ENCODE results near the gene PCED1A.

DNA sequence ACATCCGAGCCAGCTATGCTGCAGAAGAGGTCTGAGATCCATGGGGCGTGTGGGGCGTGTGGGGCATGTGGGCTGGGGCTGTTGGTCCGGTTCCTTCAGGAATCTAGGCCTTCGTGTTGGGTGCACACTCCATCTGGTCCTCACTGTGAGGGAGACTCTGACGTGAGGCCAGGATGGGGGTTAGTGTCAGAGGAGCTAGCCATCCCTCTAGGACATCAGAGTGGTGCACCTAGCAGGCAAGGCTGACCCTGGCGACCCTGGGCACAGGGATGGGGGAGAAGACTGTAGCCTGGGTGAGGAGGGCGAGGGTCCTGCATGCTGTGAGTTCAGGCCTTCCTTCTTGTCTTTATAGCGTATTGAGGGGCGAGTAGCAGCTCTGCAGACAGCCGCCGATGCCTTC is 24.2 kb upstream of the PCED1A start:
- TF ChIP-seq, protein P1, sequence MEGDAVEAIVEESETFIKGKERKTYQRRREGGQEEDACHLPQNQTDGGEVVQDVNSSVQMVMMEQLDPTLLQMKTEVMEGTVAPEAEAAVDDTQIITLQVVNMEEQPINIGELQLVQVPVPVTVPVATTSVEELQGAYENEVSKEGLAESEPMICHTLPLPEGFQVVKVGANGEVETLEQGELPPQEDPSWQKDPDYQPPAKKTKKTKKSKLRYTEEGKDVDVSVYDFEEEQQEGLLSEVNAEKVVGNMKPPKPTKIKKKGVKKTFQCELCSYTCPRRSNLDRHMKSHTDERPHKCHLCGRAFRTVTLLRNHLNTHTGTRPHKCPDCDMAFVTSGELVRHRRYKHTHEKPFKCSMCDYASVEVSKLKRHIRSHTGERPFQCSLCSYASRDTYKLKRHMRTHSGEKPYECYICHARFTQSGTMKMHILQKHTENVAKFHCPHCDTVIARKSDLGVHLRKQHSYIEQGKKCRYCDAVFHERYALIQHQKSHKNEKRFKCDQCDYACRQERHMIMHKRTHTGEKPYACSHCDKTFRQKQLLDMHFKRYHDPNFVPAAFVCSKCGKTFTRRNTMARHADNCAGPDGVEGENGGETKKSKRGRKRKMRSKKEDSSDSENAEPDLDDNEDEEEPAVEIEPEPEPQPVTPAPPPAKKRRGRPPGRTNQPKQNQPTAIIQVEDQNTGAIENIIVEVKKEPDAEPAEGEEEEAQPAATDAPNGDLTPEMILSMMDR (IDR thresholded peaks at IDR 0.05; ENCODE audit: low read depth, low read length, missing input control), result no peak
- TF ChIP-seq RAD21 (IDR thresholded peaks at IDR 0.05), result no peak

Measured in liver (tissue), 3 donors.